ENCODE data around the gene ZBTB11.

DNA sequence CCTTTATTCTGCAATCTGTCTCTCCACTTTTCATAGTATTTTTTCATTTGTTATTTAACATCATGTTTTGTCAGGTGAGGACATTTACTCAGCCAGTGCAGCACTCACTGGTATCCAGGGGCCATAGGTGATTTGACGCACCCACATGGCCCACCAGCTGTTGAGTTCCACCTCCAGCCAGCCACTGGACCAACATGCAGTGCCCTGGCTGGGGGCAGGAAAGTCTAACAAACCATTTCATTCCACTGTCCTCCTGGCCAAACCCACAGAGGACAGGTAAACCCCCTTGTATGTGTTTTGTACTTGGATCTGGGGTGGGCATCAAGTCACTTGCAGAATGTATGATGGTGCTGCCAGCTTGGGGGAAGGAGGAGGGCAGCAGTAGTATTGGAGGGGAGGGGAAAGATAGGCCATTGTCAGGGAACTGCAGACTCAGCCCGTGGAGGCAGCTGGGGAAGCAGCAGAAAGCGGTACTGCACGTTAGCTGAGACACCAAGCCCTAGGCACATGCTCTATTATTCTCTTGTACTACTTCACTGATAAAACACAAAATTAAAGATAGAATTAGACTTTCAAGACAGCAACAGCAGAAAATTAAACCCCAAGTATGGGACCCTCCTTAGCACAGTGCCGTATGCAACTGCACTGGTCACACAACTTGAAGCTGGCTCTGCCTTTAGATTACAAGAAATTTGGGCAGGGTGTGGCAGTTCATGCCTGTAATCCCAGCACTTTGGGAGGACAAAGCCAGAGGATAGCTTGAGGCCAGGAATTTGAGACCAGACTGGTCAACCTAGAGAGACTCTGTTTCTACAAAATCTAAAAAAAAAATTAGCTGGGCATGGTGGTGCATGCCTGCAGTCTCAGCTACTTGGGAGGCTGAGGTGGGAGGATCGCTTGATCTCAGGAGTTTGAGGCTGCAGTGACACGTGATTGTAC lies 25.0 kb upstream of the ZBTB11 start:
- TF ChIP-seq, protein P1, sequence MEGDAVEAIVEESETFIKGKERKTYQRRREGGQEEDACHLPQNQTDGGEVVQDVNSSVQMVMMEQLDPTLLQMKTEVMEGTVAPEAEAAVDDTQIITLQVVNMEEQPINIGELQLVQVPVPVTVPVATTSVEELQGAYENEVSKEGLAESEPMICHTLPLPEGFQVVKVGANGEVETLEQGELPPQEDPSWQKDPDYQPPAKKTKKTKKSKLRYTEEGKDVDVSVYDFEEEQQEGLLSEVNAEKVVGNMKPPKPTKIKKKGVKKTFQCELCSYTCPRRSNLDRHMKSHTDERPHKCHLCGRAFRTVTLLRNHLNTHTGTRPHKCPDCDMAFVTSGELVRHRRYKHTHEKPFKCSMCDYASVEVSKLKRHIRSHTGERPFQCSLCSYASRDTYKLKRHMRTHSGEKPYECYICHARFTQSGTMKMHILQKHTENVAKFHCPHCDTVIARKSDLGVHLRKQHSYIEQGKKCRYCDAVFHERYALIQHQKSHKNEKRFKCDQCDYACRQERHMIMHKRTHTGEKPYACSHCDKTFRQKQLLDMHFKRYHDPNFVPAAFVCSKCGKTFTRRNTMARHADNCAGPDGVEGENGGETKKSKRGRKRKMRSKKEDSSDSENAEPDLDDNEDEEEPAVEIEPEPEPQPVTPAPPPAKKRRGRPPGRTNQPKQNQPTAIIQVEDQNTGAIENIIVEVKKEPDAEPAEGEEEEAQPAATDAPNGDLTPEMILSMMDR (IDR thresholded peaks at IDR 0.05 in 4 of 5, conservative IDR thresholded peaks at IDR 0.05 in 1 of 5), result no peak
- no peak for TF ChIP-seq POLR2A (IDR thresholded peaks at IDR 0.05)

Data from gastrocnemius medialis (tissue), 4 donors.